ENCODE data around the gene RIMBP2.

GRCh38 chr12:130562716-130563115 lies 153.4 kb downstream of the RIMBP2 start:
- TF ChIP-seq CTCF (IDR thresholded peaks at IDR 0.05), result no peak
- no peak for TF ChIP-seq POLR2A (IDR thresholded peaks at IDR 0.05)
